Osteocyte (in vitro differentiated cells): ENCODE data around the gene SGMS2. TPM values are rescaled to one million over a fixed set of nuclear protein-coding genes. Genes with fewer than 3 reads are reported as not detected.

Experiments used
- DNase-seq: peaks from one replicate; pipeline ENCODE4 v3.0.0; 2021; ENCODE audit warnings: mixed read lengths; ENCODE audit not compliant: unreplicated experiment; ENCODE audit errors: extremely low spot score
- H3K27ac Mint-ChIP-seq: one replicate; pipeline ENCODE4 v1.8.0; 2021; ENCODE audit warnings: mild to moderate bottlenecking, mixed read lengths; ENCODE audit not compliant: unreplicated experiment
- H3K27me3 Mint-ChIP-seq: one replicate; pipeline ENCODE4 v1.8.0; 2021; ENCODE audit warnings: mixed read lengths; ENCODE audit not compliant: unreplicated experiment
- H3K36me3 Mint-ChIP-seq: one replicate; pipeline ENCODE4 v1.8.0; 2021; ENCODE audit warnings: mixed read lengths; ENCODE audit not compliant: unreplicated experiment
- H3K4me1 Mint-ChIP-seq: one replicate; pipeline ENCODE4 v1.8.0; 2021; ENCODE audit warnings: mixed read lengths; ENCODE audit not compliant: unreplicated experiment
- H3K4me3 Mint-ChIP-seq: one replicate; pipeline ENCODE4 v1.8.0; 2021; ENCODE audit warnings: mild to moderate bottlenecking, moderate library complexity, mixed read lengths; ENCODE audit not compliant: unreplicated experiment
- H3K9me3 Mint-ChIP-seq: one replicate; pipeline ENCODE4 v1.8.0; 2021; ENCODE audit warnings: mixed read lengths; ENCODE audit not compliant: unreplicated experiment
- CTCF ChIP-seq: fragments of 200-600 bp; sonication (generic); IDR thresholded peaks from 2 replicates; pipeline ENCODE4 v1.5.0; 2021; ENCODE audit warnings: antibody characterized with exemption, mild to moderate bottlenecking, moderate library complexity
- total RNA-seq: library from RNA; stranded (reverse); gene quantifications from 2 replicates; pipeline ENCODE4 v1.2.1, GENCODE V29; 2021

Gene SGMS2
- total RNA-seq, 1 donor from 2014 or later, result 15.6 TPM

GRCh38 chr4:107950746-107951540 is 126.2 kb downstream of the SGMS2 start:
- peaks cover 23% of the 10 kb centered on the region for H3K36me3 Mint-ChIP-seq
- no peaks in the 10 kb centered on the region for H3K27me3 Mint-ChIP-seq
- peaks cover 8% of the 10 kb centered on the region for H3K9me3 Mint-ChIP-seq
- H3K27ac Mint-ChIP-seq, result no peak overlapping the region
- no peak for DNase-seq
- H3K4me1 Mint-ChIP-seq, result peaks cover under 1% of the 10 kb centered on the region
- TF ChIP-seq CTCF, result no peak
- H3K4me3 Mint-ChIP-seq, result no peak overlapping the region

- Mint-ChIP-seq H3K4me1 (peaks cover 4% of the 10 kb centered on the region), H3K9me3 (peaks cover 14% of the 10 kb centered on the region), H3K27me3 (no peaks in the 10 kb centered on the region), H3K36me3 (peaks cover 26% of the 10 kb centered on the region), H3K27ac (no peak overlapping the region), H3K4me3 (no peak overlapping the region)
- no peak for TF ChIP-seq CTCF
- no peak for DNase-seq
These were observed 126.8 kb downstream of the SGMS2 start for GRCh38 chr4:107951551-107951950.

GRCh38 chr4:107956011-107956410 is 131.3 kb downstream of the SGMS2 start:
- Mint-ChIP-seq H3K4me3 (no peak overlapping the region), H3K4me1 (peaks cover 4% of the 10 kb centered on the region), H3K27me3 (peaks cover 10% of the 10 kb centered on the region), H3K9me3 (peaks cover 15% of the 10 kb centered on the region), H3K27ac (no peak overlapping the region), H3K36me3 (peaks cover 8% of the 10 kb centered on the region)
- DNase-seq, result no peak
- no peak for TF ChIP-seq CTCF

Other genes with a start within 250 kb of the SGMS2 start
- gene PAPSS1, start 104.7 kb upstream of the SGMS2 start, total RNA-seq, result 79.5 and 82.6 TPM in 2 replicates
- gene CYP2U1, start 106.6 kb downstream of the SGMS2 start, total RNA-seq, result 12.5 and 14.0 TPM in 2 replicates
- gene HADH, start 165.0 kb downstream of the SGMS2 start, total RNA-seq, result 29.8 and 31.6 TPM in 2 replicates